Nephron (organoid): ENCODE measurements around the gene GRIK3.
"Not testable (repeated sequence)": the region's sequence is repeated elsewhere in the genome, so short reads cannot be mapped to it uniquely, and the experiment has no call there.

Experiments
- H3K27ac Mint-ChIP-seq, 3 experiments: 2 replicates each; pipeline ENCODE4 v1.8.0; 2020; ENCODE audit warnings: mixed read lengths in 3 of 3, mild to moderate bottlenecking in 2 of 3, moderate library complexity in 1 of 3
- H3K27me3 Mint-ChIP-seq: 2 replicates; pipeline ENCODE4 v1.8.0; 2021; ENCODE audit warnings: low read depth, mild to moderate bottlenecking, moderate library complexity, mixed read lengths
- H3K36me3 Mint-ChIP-seq: 2 replicates; pipeline ENCODE4 v1.8.0; 2020; ENCODE audit warnings: low read depth, mixed read lengths
- H3K4me1 Mint-ChIP-seq: 2 replicates; pipeline ENCODE4 v1.8.0; 2020; ENCODE audit warnings: mixed read lengths
- H3K4me3 Mint-ChIP-seq, 3 experiments: 2 replicates each; pipeline ENCODE4 v1.8.0; 2020; ENCODE audit warnings: mild to moderate bottlenecking in 3 of 3, mixed read lengths in 3 of 3, moderate library complexity in 2 of 3
- H3K9me3 Mint-ChIP-seq: 2 replicates; pipeline ENCODE4 v1.8.0; 2020; ENCODE audit warnings: mixed read lengths
- TF ChIP-seq, protein P1 (sequence below), 3 experiments: fragments of 200-600 bp; sonication (generic); IDR thresholded peaks; one replicate each; pipeline ENCODE4 v1.5.0; 2021; ENCODE audit warnings: antibody characterized with exemption in 3 of 3; ENCODE audit not compliant: unreplicated experiment in 3 of 3

GRIK3 gene

DNA sequence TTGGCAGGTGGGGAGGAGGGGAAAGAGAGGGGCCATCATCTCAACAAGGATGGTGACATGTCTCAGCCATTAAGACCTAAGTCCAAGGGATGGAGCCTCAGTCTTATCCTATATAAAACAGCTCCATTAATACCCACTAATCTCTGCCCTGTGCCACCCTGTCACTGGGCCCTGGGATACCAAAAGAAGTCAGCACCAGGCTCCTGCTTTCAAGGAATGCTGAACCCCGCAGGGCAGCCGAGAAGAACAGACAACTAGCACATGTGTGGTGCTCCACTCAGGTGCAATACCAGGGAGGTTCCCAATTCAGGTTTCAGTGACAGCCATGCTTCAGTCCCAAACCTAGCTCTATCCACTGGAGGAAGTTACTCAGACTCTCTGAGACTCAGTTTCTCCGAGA lies 128.4 kb downstream of the GRIK3 start:
- Mint-ChIP-seq H3K9me3 (no peaks in the 10 kb centered on the region), H3K36me3 (no peaks in the 10 kb centered on the region), H3K4me3 (no peak overlapping the region), H3K4me1 (no peaks in the 10 kb centered on the region), H3K27ac (no peak overlapping the region), H3K27me3 (peaks cover 29% of the 10 kb centered on the region)
- TF ChIP-seq, protein P1, sequence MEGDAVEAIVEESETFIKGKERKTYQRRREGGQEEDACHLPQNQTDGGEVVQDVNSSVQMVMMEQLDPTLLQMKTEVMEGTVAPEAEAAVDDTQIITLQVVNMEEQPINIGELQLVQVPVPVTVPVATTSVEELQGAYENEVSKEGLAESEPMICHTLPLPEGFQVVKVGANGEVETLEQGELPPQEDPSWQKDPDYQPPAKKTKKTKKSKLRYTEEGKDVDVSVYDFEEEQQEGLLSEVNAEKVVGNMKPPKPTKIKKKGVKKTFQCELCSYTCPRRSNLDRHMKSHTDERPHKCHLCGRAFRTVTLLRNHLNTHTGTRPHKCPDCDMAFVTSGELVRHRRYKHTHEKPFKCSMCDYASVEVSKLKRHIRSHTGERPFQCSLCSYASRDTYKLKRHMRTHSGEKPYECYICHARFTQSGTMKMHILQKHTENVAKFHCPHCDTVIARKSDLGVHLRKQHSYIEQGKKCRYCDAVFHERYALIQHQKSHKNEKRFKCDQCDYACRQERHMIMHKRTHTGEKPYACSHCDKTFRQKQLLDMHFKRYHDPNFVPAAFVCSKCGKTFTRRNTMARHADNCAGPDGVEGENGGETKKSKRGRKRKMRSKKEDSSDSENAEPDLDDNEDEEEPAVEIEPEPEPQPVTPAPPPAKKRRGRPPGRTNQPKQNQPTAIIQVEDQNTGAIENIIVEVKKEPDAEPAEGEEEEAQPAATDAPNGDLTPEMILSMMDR (IDR thresholded peaks at IDR 0.05; ENCODE audit: unreplicated experiment in 3 of 3): no peak

DNA sequence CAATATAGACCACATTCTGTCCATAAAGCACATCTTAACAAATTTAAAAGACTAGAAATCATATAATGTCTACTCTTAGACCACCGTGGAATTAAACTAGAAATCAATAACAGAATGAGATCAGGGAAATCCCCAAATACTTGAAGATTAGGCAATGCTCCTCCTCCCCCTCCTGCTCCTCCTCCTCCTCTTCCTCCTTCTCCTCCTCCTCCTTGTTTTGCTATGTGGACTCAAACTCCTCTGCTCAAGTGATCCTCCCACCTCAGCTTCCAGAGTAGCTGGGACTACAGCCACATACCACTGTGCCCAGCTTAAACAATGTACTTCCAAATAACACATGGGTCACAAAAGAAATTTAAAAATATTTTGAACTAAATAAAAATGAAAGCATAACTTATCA lies 134.2 kb downstream of the GRIK3 start:
- H3K9me3 Mint-ChIP-seq: peaks cover 6% of the 10 kb centered on the region
- TF ChIP-seq, protein P1 (IDR thresholded peaks at IDR 0.05; ENCODE audit: unreplicated experiment in 3 of 3): no peak
- H3K4me3 Mint-ChIP-seq: no peak overlapping the region
- peaks cover 8% of the 10 kb centered on the region for H3K27me3 Mint-ChIP-seq
- H3K36me3 Mint-ChIP-seq: no peaks in the 10 kb centered on the region
- no peak overlapping the region for H3K27ac Mint-ChIP-seq
- H3K4me1 Mint-ChIP-seq: no peaks in the 10 kb centered on the region

DNA sequence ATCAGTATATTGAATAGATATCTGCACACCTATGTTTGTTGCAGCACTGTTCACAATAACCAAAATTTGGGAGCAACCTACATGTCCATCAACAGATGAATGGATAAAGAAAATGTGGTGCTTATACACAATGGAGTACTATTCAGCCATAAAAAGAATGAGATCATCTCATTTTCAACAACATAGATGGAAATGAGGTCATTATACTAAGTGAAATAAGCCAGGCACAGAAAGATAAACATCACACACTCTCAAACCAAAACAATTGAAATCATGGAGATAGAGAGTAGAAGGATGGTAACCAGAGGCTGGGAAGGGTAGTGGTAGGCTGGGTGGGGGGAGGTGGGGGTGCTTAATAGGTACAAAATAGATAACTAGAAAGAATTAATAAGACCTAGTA lies 136.5 kb downstream of the GRIK3 start:
- H3K36me3 Mint-ChIP-seq, H3K9me3 Mint-ChIP-seq, H3K27ac Mint-ChIP-seq, H3K4me1 Mint-ChIP-seq, H3K4me3 Mint-ChIP-seq, H3K27me3 Mint-ChIP-seq: not testable (repeated sequence)

DNA sequence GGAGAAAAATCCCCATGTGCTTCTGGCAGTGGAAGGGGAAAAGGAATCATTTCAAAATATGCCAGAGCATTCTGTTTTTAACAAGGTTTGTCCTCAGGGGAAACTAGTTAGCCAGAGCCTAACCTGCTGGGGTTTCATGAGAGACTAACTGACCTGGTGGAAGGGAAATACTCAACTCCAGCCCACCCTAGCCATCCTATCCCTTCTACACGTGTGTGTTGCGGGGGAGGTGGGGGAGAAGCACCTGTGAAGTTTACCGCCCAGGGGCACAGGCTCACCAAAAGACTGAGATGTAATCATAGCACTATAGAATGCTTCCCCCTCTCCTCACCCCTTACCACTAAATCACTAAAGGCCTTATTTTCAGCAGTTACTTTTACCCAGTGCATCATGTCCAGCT lies 139.5 kb downstream of the GRIK3 start:
- Mint-ChIP-seq H3K4me1 (no peaks in the 10 kb centered on the region), H3K27ac (no peak overlapping the region), H3K4me3 (no peak overlapping the region), H3K27me3 (peaks cover 14% of the 10 kb centered on the region), H3K36me3 (no peaks in the 10 kb centered on the region), H3K9me3 (peaks cover 6% of the 10 kb centered on the region)
- TF ChIP-seq, protein P1 (IDR thresholded peaks at IDR 0.05; ENCODE audit: unreplicated experiment in 3 of 3): no peak

DNA sequence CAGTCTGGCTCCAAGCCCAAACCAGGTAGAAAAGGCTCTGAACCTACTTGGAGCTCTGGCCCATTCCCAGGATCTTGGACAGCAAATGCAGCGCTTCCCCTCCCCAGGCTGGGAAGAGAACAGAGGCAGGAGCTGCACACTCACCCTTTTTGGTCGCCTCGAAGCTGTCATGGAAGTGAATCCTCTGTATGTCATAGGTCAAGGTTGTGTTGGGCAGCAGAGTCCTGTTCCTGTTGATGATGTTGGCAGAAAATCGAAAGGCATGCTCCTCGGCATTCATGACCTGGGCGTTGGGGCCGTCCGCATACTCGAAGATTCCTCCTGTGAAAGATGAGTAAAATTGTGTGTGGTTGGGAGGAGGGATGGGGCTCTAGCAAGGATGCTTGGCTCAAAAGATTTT lies 143.5 kb downstream of the GRIK3 start:
- TF ChIP-seq, protein P1 (IDR thresholded peaks at IDR 0.05; ENCODE audit: unreplicated experiment in 3 of 3): no peak

DNA sequence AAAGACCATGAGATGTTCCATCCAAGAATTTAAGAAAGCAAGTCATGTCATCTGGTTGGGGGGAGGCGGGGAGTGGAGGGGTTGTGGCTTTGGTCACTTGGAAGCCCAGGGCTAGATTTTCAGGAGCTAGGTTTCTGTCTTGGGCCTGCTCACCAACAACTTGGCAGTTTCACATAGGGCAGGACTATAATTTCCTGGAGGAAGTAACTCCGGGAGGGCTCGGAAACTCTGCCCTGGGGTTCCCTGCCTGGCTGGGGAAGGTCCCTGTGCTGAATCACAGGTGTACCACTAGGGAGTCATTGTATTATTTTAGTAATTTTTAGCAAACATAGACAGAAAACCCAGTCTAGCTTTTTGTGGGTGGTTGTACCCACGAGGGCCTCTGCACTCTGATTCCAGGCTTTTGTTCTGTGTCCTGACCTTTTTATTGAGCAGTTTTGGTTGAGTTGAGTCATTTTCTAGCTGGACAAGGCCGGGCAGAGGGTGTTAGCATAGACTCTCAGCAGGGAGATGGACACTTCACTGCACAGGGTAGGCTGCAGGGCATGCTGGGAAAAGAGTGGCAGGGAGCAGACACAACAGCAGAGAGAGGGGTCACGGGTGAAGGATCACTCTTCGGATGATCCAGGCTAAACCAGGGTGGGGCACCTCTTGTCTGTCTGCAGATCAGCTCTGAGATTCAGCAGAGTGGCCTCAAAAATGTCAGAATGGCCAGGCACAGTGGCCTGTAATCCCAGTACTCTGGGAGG lies 144.7 kb downstream of the GRIK3 start:
- no peak overlapping the region for H3K4me3 Mint-ChIP-seq
- no peak overlapping the region for H3K27ac Mint-ChIP-seq
- TF ChIP-seq, protein P1 (IDR thresholded peaks at IDR 0.05; ENCODE audit: unreplicated experiment in 3 of 3): no peak
- H3K4me1 Mint-ChIP-seq: no peaks in the 10 kb centered on the region
- peaks cover 39% of the 10 kb centered on the region for H3K27me3 Mint-ChIP-seq
- H3K9me3 Mint-ChIP-seq: no peaks in the 10 kb centered on the region
- no peaks in the 10 kb centered on the region for H3K36me3 Mint-ChIP-seq

More for the DNA sequence above, 143.5 kb downstream of the GRIK3 start:
- Mint-ChIP-seq H3K36me3 (no peaks in the 10 kb centered on the region), H3K4me1 (no peaks in the 10 kb centered on the region), H3K27me3 (peaks cover 39% of the 10 kb centered on the region), H3K27ac (no peak overlapping the region), H3K9me3 (no peaks in the 10 kb centered on the region), H3K4me3 (no peak overlapping the region)
